ENCODE measurements around the gene MEGF11.

Gene MEGF11

GRCh38 chr15:66126456-66126855 is 127.1 kb downstream of the MEGF11 start:
- no peak for TF ChIP-seq CTCF (IDR thresholded peaks at IDR 0.05; ENCODE audit: extremely low read depth, missing control alignments)
- DNase-seq (ENCODE audit: low spot score): no peak

- TF ChIP-seq CTCF (IDR thresholded peaks at IDR 0.05; ENCODE audit: extremely low read depth, missing control alignments): no peak
- DNase-seq (ENCODE audit: low spot score): no peak
These were observed 127.5 kb downstream of the MEGF11 start for GRCh38 chr15:66126031-66126441.

- no peak for TF ChIP-seq CTCF (IDR thresholded peaks at IDR 0.05; ENCODE audit: extremely low read depth, missing control alignments)
- no peak for DNase-seq (ENCODE audit: low spot score)
These were observed 128.9 kb downstream of the MEGF11 start for GRCh38 chr15:66124651-66125050.

- no peak for DNase-seq (ENCODE audit: low spot score)
- TF ChIP-seq CTCF (IDR thresholded peaks at IDR 0.05; ENCODE audit: extremely low read depth, missing control alignments): no peak
These were observed 129.8 kb downstream of the MEGF11 start for GRCh38 chr15:66123799-66124198.

- no peak for TF ChIP-seq CTCF (IDR thresholded peaks at IDR 0.05; ENCODE audit: extremely low read depth, missing control alignments)
- DNase-seq (ENCODE audit: low spot score): no peak
These were observed 133.1 kb downstream of the MEGF11 start for GRCh38 chr15:66120422-66120821.

DNA sequence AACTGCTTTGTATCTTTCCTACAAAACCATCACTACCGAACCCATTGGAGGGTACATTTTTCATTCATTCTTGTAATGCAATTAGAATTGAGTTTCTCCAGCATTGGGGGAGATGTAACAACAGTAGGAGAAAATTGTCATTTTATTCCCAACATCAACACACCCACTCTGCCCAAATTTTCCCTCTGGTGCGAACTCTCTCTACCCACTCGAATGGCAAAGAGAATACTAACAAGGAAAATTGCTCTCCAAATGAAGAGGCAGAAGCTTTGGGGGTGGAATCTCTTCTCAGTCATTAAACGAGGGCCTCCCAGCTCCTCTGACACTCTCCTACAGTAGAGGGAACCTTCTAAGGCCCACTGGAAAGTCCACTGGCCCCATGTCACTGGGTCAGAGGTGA is 135.7 kb downstream of the MEGF11 start:
- DNase-seq (ENCODE audit: low spot score): no peak
- no peak for TF ChIP-seq CTCF (IDR thresholded peaks at IDR 0.05; ENCODE audit: extremely low read depth, missing control alignments)

GRCh38 chr15:66115568-66116206 is 137.9 kb downstream of the MEGF11 start:
- no peak for DNase-seq (ENCODE audit: low spot score)
- TF ChIP-seq CTCF (IDR thresholded peaks at IDR 0.05; ENCODE audit: extremely low read depth, missing control alignments): no peak

Measured in GM20000 (cell line).